GM21825 (cell line): ENCODE results near the gene SAFB.
A peak's percentile ranks its signal among the peaks of the same experiment; 100 is the strongest.

ENCODE experiments used
- ATAC-seq: cut with Tn5 transposase; IDR thresholded peaks from one replicate; pipeline ENCODE4 v1.9.1; 2021; ENCODE audit warnings: mild to moderate bottlenecking, moderate library complexity; ENCODE audit not compliant: unreplicated experiment

The SAFB gene

DNA sequence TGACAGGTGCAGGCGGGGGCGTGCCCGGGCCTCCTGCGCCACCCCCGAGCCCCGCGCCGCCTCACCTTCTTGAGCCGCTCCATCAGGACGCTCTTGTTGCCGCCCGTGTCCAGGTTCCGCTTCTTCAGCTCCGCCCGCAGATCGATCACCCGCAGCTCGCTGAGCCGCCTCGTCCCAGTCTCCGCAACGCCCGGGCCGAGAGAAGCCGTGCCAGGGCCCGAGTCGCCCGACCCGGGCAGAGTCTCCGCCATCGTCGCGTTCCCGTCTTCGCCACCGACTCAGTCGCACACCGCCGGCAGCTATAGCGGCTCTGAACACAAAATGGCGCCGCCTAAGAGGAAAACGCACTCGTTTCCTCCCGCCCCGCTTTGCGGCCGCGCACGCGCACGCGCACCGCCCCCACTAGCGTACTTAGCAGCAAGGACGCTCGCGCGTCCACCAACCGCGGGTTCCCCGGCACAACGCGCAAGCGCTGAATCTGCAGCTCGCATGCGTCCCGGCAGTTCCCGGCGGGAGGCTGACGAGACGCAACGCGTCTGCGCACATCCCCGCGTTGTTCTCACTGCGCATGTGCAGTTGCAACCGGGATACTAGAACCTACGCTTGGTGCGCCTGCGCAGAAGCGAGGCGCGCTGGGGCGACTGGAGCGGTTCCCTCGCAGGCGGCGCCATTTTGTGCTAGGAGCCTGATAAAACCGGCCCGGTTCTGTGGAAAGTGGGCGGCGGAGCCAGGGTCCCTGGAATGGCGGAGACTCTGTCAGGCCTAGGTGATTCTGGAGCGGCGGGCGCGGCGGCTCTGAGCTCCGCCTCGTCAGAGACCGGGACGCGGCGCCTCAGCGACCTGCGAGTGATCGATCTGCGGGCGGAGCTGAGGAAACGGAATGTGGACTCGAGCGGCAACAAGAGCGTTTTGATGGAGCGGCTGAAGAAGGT lies at the start of gene SAFB, which contains the start of gene SAFB2:
Gene SAFB, plus strand, starts transcription at position 619 of the 932 bp plus-strand sequence. Its CDS starts 123 bp downstream, at position 742.
Gene SAFB2, minus strand, starts transcription at position 312 of the 932 bp plus-strand sequence. Its CDS starts 61 bp downstream, at position 251.
- peak; percentile 75 for ATAC-seq

DNA sequence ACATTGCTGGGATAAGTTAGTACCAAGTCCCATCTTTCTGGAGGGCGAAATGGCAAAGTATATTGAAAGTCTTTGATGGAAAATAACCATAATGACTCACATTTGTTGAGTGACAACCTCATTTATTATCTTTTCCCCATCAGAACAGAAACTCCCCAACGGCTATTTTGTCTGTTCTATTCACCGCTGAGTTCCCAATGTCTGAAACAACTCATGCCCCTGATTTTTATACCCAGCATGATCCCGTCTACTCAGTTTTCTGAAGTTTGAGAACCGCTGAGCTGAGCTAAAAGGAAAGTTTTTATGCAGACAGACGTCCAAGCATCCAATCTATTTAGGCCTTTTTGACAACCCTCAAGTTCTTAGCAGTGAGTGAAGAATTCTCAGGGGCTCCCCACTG lies 47.3 kb upstream of the SAFB start:
- no peak for ATAC-seq

DNA sequence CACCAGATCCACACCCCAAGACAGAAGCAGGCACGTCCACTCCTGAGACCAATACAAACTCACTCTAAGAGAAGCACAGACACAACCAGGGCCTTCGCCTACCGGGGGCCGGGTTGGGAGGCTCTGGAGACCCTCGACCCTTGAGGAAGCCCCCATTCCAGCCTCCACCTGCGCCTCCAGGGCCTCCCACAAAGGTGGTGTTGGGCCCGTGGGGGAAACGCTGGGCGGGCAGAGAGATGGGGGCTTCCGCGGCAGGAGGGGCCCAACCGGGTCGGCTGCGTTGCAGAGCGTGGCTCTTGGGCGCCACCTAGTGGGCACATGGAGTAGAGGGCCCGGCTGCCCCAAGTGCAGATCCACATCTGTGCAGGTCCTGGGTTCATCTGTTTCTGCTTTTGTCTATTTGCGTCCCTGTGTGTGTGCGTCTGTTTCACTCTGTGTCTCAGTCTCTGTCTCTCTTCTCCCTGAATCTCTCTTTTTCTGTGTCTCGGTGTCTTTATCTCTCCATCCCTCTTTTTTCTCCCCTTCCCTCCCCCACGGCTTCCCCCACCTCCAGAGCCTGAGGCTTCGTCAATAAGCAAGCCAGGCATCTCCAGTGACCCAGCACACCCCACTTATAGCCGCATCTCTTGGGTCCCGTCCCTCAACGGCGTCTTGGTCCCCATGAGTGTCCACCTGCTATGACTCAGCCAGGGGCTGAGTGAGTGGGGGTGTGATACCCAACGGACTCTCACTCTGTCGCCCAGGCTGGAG lies 44.6 kb upstream of the SAFB start:
- ATAC-seq = no peak

GRCh38 chr19:5579286-5579685 lies 43.6 kb upstream of the SAFB start:
- ATAC-seq = no peak

- no peak for ATAC-seq
Observed at GRCh38 chr19:5579697-5580096, 43.2 kb upstream of the SAFB start.

GRCh38 chr19:5580161-5580571 lies 42.7 kb upstream of the SAFB start:
- ATAC-seq = no peak

DNA sequence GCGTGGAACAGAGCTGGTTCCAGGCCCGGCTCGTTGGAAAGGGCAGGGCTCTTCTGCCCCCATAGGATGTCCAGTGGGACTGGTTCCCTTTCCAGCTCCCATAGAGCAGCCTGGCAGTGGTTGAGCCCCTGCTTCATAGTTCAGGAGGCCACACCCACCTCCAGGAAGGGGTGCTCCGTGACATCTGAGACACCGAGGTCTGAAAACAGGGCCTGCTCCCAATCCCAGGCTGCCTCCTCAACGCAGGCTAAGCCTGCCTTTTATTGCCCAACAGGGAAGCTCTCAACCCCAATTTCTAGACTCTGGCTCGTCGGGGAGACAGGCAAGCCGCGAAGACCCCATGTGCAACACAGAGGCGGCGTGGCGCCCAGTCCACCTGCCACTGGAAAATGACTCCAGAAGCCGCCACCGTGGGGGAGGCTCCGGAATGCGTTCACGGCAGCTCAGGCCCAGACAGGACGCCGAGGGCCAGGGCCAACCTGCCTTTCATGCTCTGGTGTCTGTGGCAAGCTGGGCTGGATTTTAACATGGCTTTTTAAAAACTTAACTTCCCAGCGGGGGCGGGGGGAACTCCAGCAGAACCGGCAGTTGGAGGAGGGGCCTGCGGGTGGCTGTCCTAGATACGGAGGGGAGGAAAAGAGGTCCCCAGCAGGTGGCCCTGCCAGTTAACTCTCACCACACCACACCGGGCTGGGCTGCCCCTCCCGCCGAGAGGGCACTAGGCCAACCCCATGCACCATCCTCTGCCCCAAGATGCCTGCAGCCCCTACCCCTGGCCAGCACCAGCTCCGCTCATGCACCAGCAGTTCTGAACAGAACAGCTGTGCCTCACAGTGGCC lies 37.2 kb upstream of the SAFB start:
- no peak for ATAC-seq

DNA sequence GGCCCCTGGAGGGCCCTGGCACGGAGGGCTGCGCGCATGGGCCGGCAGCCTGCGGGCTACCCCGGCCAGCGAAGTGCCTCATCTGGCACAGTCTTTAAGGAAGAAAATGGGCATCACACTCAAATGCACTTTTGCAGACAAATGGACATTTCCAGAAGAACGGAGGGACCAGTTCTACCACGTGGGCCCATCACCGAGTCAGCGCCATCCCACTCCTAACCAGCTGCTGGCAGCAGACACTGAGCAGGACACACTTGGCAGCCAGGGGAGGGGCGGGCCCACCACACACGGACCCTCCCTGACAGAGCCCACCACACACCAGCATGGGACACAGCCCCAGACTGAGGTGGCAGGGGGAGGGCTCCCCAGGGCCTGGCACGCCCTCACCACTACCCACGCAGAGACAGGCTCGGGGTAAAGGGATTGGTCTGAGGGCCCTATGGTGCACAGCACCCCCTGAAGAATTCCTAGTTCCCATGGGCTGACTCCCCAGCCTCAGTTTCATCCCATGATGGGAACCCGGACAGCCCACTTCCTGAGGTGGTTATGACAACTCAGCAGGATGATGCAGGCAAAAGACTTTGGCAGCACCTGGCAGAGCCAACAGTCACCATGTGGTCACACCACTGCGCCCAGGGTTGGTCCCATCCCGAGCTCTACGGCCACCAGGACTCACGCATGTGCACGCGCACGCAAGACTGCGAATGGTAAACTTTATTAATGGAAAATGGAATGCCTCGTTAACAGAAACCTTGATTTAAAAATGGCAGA lies 36.4 kb upstream of the SAFB start:
- ATAC-seq = no peak

DNA sequence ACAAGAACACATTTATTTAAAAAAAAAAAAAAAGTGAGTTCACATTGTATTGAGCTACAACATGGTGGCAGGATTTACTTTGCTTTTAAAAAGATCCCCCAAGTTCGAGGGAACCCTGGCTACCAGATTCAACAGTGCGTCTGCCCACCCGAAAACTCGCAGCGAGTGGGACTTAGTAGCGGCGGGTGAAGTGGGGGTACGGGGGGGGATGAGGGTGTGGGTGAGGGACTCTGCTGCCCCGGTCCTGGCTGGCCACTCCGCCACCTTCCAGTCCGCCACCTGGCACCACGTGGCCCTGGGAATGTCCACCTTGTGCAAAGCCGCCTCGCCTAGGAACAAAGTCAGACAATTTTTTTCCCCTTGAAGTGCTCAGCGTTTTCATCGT lies 35.8 kb upstream of the SAFB start:
- no peak for ATAC-seq

GRCh38 chr19:5587661-5588060 lies 35.2 kb upstream of the SAFB start:
- no peak for ATAC-seq

DNA sequence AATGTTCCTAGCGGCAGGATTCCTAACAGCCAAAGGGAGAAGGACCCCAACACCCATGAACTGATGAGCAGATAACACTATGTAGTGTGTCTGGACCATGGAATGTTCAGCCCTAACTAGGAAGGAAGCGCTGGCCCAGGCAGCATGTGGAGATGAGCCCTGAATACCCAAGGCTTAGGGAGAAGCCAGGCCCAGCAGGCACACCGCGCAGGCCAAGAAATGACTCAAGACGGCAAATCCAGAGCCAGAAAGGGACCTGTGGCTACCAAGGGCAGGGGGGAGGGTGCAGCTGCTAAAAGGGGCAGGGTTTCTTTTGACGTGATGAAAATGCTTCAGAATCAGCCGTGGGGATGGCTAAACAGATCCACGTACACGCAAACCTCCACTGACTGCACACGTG lies 34.4 kb upstream of the SAFB start:
- no peak for ATAC-seq

DNA sequence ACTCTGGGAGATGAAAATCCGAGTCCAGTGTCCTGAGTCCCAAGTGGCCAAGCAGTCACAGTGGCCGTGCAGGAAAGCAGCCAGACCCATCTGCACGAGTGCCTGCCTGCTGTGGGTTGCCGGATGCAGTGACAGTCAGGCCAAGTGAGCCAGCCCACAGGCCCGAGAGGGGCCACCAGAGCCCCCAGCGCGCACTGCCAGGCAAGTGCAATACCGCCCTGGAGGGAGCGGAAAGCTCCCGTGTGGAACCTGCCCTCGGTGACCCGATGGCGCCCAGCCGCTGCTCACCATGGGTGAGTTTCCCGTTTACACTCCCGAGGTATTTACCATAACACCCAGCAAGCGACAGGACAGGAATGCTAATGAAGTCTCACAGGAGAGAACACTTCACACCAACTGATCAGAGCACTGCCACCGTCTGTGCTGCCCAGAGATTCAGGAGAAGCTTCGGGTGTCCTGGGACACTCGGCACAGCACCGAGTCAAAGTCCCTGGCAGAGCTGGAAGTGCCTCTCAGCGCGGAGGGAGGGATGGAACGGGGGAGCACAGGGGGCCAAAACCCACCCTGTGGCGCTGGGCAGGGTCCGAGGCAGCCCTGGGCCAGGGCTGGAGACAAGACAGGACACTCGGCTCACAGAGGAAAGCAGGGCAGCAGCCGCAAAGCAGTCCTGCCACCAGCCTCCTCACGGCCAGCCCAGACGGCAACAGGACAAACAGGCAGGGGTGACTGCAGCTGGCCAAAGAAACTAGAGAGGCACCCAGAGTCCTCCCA lies 33.8 kb upstream of the SAFB start:
- ATAC-seq = no peak

GRCh38 chr19:5590151-5590864 lies 32.6 kb upstream of the SAFB start:
- ATAC-seq = no peak

DNA sequence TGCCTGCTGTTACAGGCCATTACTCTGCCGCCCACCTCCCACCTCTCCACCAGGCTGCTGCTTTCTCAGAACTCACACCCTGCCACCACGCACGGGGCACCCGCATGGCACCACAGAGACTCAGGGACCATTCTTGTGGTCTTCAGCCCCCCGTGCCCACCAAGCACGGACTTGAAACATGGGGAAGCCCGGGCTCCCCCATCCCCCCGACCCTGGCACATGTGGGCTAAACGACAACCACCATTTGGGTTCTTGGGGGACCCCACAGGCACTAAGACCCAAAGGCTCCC lies 32.1 kb upstream of the SAFB start:
- ATAC-seq = no peak

DNA sequence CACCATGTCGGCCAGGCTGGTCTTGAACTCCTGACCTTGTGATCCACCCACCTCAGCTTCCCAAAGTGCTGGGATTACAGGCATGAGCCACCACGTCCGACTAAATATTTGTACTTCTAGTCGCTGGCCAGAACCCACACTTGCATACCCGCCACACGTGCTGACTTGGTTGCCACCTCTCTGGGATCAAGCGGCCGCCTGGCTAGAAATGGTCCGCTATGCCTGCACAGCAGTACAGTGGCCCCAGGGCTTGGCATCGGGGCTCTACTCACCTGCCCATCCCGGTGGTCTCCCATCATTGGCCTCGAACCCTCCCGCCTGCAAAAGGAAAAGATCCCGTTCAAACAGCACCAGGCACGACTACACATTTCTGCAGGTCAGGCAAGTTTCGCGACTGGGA lies 31.4 kb upstream of the SAFB start:
- ATAC-seq = no peak

GRCh38 chr19:5592531-5593342 lies 30.1 kb upstream of the SAFB start:
- ATAC-seq = no peak

DNA sequence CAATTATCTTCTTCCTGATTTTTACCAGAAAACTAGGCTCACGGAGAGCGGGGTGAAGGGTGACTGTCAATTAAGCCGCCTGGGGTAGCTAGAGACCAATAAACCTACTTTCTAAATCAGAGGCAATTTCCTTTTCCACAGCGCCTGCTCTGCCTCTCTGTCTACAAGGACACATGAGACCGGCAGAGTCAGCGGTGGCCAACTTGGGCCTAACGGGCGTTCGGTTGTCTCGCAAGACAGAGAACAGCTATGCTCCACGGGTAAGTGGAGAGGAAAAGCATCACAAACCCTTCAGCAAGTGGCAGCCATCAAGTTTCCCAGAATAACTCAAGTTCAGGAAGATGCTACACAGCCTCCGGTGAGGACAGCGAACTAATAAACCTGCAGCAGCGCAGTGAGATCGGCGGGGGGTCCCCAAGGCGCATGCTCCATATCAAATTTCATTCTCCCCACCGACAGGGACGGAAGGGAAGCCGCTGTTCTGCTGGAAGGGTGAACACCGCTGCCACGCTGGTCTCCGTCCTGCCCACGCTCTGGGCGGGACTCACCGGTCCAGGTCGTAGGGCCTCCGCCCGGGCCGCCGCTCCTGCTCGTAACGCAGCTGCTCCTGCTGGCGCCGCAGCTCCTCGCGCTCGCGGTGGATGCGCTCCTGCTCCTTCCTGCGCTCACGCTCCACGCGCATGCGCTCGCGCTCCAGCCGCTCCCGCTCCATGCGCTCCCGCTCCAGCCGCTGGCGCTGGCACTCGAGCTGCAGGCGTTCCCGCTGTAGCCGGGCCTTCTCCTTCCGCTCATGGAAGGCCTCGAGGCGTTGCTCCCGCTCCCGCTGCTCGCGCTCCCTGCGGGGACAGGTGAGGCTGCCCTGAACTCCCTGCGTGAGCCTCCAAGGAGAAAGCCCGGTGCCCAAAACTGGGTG lies 29.3 kb upstream of the SAFB start:
- no peak for ATAC-seq
